ENCODE results near the gene PEX10. TPM values are rescaled to one million over a fixed set of nuclear protein-coding genes. Genes with fewer than 3 reads are reported as not detected.

PEX10 gene
- total RNA-seq, 1 donor from 2014 or later, result 15.8 TPM

GRCh38 chr1:2355373-2356261 is 56.7 kb downstream of the PEX10 start:
- no peak for DNase-seq
- Histone ChIP-seq H3K9me3 (replicated peaks) (no peaks in the 10 kb centered on the region), H3K4me3 (no peak overlapping the region), H3K27me3 (ENCODE audit: low read depth) (no peaks in the 10 kb centered on the region), H3K27ac (replicated peaks) (no peak overlapping the region), H3K36me3 (no peaks in the 10 kb centered on the region), H3K4me1 (peaks cover 11% of the 10 kb centered on the region)
- intact Hi-C loops (cut with micrococcal nuclease), result no loop called here
- TF ChIP-seq CTCF (IDR thresholded peaks at IDR 0.05; ENCODE audit: borderline replicate concordance), result no peak

DNA sequence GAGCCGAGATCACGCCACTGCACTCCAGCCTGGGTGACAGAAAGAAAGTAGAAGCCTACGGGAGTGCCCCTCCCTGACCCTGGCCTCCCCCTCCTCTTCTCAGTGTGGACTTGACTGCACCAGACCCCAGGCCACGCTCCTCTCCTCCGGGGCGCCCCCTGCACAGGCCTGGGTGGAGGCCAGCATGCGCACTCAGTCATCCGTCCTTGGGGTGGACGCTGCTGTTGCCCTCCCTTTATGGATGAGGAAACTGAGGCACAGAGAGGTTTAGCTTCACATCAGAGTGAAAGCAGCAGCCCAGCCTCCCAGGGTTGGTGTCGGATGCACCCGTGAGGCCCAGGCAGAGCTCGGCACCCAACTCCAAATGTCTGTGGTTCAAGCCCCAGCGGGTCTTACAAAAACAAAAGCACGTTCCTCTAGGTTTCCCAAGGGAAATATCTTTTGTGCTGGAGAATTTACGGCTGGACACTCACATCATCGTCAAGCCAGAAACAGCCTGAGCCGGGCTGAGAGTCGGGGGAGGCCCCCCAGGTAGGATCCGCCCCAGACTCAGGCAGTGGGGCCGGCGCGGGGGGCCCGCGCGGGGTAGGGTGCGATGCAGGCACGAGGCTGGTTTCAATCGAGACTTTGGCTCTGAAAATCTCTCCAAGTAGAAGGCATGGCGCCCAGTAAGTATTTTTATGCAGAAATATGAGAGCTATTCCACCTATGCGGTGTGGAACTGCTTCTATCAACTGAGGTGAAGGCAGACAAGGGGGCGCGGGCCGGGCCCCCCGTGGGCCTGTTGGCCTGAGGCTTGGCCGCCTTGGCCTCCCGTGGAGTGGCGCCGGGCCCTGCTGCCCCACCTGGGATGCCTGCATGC is 57.6 kb downstream of the PEX10 start:
- intact Hi-C loops (cut with micrococcal nuclease), result no loop called here
- no peak for TF ChIP-seq CTCF (IDR thresholded peaks at IDR 0.05; ENCODE audit: borderline replicate concordance)
- H3K36me3 ChIP-seq, result no peaks in the 10 kb centered on the region
- no peaks in the 10 kb centered on the region for H3K27me3 ChIP-seq (ENCODE audit: low read depth)
- H3K9me3 ChIP-seq (replicated peaks), result no peaks in the 10 kb centered on the region
- H3K4me3 ChIP-seq, result no peak overlapping the region
- no peak for DNase-seq
- peaks cover 11% of the 10 kb centered on the region for H3K4me1 ChIP-seq
- H3K27ac ChIP-seq (replicated peaks), result no peak overlapping the region

Other genes starting within 250 kb of the PEX10 start
- 37.0 TPM for gene FAAP20, start 217.8 kb downstream of the PEX10 start, total RNA-seq
- 37.9 TPM for gene SKI, start 184.2 kb downstream of the PEX10 start, total RNA-seq
- gene MORN1, start 21.0 kb downstream of the PEX10 start, total RNA-seq, result 4.5 TPM
- 80.5 TPM for gene RER1, start 20.7 kb downstream of the PEX10 start, total RNA-seq
- 0.16 TPM for gene PLCH2, start 63.7 kb upstream of the PEX10 start, total RNA-seq
- gene PANK4, start 114.0 kb upstream of the PEX10 start, total RNA-seq, result 42.8 TPM
- gene HES5, start 117.7 kb upstream of the PEX10 start, total RNA-seq, result 0.63 TPM
- gene TNFRSF14, start 143.8 kb upstream of the PEX10 start, total RNA-seq, result 13.7 TPM
- 8.2 TPM for gene PRXL2B, start 174.2 kb upstream of the PEX10 start, total RNA-seq
- gene MMEL1, start 220.5 kb upstream of the PEX10 start, total RNA-seq, result 0.82 TPM